LNCAP (cell line): Measurements from ENCODE around the gene USF3.

Experiments used
- TF ChIP-seq, protein P1 (sequence below): fragments of 450-650 bp; IDR thresholded peaks from 2 replicates; pipeline ENCODE4 v1.5.1; 2017; ENCODE audit warnings: mild to moderate bottlenecking

USF3 gene

DNA sequence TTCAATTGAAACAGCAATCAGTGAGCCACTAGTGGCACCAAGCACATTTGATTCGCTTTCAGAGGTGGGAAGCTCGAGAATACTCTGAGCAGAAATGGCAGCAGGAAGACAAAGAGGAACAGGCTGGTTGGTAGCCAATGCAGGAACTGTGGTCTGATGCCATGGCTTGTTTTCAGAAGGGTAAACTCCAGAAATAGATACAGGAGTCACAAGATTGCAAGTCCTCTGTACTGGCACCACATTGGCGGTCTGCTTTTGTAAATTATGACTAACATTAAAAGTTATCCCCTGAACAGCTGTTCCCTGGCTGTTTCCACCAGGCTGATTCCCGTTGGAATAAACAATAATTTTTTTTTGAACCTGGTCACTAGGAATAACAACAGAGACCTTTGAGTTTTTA lies 35.5 kb downstream of the USF3 start:
- TF ChIP-seq, protein P1, sequence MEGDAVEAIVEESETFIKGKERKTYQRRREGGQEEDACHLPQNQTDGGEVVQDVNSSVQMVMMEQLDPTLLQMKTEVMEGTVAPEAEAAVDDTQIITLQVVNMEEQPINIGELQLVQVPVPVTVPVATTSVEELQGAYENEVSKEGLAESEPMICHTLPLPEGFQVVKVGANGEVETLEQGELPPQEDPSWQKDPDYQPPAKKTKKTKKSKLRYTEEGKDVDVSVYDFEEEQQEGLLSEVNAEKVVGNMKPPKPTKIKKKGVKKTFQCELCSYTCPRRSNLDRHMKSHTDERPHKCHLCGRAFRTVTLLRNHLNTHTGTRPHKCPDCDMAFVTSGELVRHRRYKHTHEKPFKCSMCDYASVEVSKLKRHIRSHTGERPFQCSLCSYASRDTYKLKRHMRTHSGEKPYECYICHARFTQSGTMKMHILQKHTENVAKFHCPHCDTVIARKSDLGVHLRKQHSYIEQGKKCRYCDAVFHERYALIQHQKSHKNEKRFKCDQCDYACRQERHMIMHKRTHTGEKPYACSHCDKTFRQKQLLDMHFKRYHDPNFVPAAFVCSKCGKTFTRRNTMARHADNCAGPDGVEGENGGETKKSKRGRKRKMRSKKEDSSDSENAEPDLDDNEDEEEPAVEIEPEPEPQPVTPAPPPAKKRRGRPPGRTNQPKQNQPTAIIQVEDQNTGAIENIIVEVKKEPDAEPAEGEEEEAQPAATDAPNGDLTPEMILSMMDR: no peak

DNA sequence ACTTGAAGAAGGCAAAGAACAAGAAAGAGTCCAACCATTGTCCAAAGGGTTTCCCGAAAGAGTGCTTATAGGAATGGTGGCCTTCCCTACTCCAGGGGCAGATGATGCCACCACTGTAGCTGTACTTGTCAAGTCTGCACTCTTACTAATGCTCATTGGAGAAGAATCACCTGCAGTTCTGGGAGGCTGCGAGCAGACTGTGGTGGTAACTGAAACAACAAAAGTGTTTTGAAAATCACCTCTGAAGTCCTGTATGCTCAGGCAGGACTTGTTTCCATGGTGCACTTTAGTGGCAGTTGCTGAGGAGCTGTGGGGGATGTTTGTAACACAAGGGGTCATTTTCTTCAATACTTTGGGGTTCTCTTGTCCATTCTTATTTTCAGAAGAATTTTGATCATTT lies 36.0 kb downstream of the USF3 start:
- TF ChIP-seq, protein P1: no peak

DNA sequence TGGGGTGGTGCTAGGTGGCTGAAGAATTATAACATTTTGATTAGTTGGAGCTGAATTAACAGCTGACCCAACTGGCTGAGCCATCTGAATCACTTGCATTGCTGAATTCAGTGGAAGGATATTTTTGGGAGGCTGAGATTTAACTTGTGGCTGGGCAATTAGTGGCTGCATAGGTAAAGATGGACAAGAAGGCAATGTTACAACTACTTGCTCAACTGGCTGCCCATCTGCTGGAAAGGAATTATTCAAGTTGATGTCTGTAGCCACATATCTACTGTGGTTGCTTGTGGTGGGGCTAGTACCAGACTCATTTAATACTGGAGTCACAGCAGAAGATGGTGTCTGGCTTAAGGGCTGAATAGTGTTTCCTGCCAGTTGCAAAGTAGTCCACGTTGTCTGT lies 36.4 kb downstream of the USF3 start:
- TF ChIP-seq, protein P1: no peak

DNA sequence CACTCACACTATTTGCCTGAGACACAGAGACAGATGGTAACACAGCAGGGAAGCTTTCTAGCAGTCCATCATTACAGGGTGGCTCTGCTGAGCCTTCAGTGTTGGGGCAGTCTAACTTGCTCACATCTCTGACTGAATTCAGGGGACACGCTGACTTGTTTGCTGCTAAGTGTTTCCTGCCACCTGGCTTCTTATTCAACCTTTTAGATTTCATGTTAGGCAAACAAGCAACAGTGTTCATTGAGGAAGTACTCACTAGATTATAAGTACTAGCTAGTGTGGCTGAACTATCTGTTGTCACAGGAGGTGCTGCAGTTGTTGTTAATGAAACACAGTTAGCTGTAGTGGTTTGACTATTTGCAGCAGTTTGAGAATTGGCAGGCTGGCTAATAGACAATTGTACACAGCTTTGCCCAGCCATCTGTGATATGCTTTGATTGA lies 37.3 kb downstream of the USF3 start:
- TF ChIP-seq, protein P1: no peak

DNA sequence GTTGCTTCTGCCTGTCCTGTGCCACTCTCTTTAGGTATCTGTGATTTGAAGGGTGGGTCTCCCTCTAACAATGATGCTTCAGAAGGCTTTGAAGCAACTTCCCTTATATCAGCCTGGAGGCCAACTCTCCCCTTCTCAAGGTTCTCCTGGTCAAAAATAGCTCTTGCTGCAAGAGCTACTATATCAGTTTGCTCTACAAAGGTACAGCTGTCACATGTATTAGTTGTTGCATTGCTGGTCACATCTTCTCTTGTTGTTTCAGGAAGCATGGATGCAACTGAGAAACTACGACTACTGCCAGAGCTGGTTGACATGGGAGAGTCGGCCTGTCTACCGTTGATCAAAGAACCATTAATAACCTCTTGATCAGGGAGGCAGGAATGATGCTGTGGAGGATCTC lies 38.3 kb downstream of the USF3 start:
- TF ChIP-seq, protein P1: no peak

DNA sequence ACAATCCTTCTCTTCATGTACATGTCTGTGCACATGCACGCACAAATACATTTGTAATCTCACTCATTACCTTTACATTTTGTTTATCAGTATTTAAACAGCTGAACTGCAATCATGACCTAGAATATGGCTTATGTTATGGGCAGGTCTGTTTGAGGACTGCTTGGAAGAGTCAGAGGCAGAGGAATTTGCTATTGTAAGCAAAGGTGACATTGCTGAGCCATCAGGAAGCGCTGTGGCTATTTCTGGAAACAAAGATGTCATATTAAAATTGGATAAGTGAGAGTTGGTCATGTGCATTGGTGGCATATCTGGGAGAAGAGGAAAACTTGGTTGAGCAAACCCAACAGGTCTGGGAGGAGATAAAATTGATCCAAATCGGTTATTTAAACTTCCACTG lies 41.6 kb downstream of the USF3 start:
- TF ChIP-seq, protein P1: no peak

DNA sequence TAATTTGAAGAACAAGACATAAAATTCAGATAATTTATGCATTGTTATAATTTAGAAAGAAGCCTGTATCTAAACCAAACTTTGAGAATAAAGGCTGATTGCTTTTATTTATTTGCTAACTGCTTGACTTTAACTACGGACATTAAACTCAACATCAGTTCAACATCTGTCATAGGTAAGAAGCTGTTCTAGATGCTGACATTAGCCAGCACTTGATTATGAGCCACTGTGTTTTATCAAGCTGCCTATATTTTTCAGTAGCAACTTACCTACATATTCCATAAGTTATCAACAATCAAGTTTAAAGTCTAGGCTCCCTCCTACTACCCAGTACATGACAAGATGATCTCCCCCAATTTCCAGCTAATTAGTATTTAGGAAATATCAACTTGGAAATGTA lies 42.1 kb downstream of the USF3 start:
- TF ChIP-seq, protein P1: no peak

DNA sequence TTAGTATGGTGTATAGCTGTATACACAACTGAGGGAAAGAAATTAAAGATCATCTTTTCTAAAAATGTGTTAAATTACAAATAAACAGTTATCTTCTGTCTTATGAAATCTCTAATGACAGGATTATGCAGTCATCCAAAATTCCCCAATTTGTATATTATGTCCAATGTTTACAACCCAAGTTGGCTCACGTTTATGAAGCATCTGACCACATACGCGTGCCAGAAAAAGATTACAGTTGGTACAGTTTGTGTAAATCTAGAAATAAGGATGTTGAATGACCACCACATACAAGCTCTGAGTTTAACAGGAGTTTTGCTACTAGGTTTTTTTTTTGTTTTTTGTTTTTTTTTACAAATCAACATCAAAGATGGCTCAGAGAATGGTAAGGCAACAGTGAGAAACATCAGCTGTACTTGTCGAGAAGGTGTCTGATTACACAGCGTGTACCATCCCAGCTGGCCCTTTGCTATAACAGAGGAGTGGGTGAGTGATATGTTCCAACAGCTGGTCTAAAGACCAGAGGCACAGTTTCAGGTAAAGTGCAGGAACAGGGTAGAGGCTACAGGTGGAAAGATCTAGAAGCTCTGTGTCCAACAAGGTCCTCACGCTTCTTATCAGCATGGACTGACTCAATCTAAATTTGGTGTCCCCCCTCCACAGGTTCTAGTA lies 47.1 kb downstream of the USF3 start:
- TF ChIP-seq, protein P1: no peak
